ENCODE data around the gene SF1.

DNA sequence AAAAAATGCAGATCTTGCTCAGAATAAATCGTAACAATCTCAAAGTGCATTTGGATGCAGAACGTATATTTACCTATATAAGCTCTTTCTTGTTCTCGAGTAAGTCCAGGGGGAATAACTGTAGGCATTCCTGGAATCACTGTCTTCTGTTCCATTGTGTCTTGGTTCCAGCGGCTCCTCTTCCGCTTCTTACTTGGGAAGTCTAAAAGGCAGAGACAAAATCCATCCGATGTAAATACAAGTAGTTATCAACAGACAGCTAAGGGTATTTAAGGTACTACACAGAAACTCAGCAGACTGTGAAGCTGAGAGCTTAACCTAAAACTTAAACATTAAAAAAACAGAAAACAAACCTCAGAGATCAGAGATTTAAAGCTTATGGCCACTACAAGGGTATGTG lies 1.9 kb downstream of the SF1 start:
- TF ChIP-seq POLR2A (IDR thresholded peaks at IDR 0.05) (no peak), EP300 (IDR thresholded peaks at IDR 0.05) (no peak), POLR2AphosphoS5 (IDR thresholded peaks at IDR 0.05) (no peak)
- TF ChIP-seq, protein P1, sequence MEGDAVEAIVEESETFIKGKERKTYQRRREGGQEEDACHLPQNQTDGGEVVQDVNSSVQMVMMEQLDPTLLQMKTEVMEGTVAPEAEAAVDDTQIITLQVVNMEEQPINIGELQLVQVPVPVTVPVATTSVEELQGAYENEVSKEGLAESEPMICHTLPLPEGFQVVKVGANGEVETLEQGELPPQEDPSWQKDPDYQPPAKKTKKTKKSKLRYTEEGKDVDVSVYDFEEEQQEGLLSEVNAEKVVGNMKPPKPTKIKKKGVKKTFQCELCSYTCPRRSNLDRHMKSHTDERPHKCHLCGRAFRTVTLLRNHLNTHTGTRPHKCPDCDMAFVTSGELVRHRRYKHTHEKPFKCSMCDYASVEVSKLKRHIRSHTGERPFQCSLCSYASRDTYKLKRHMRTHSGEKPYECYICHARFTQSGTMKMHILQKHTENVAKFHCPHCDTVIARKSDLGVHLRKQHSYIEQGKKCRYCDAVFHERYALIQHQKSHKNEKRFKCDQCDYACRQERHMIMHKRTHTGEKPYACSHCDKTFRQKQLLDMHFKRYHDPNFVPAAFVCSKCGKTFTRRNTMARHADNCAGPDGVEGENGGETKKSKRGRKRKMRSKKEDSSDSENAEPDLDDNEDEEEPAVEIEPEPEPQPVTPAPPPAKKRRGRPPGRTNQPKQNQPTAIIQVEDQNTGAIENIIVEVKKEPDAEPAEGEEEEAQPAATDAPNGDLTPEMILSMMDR (IDR thresholded peaks at IDR 0.05) = no peak
